Liver (tissue), 3 donors: ENCODE data around the gene SERINC5.

ENCODE experiments used
- CTCF ChIP-seq: fragments of 150-350 bp; IDR thresholded peaks from 2 replicates; pipeline ENCODE4 v1.5.1; 2017; ENCODE audit warnings: improper control_type of control experiment, low read depth, low read length; ENCODE audit not compliant: missing input control
- EGR1 ChIP-seq, 2 donors: IDR thresholded peaks; 2 replicates each; pipeline ENCODE4 v1.6.1; 2016 to 2018; ENCODE audit warnings: antibody characterized with exemption in 2 of 2, low read depth in 2 of 2
- FOXA1 ChIP-seq: IDR thresholded peaks from 2 replicates; pipeline ENCODE4 v1.6.1; 2016; ENCODE audit warnings: antibody characterized with exemption
- GABPA ChIP-seq, 2 donors: IDR thresholded peaks in 1 of 2; conservative IDR thresholded peaks in 1 of 2; 2 replicates each; pipeline ENCODE4 v1.6.1; 2016; ENCODE audit warnings: antibody characterized with exemption in 2 of 2, mild to moderate bottlenecking in 1 of 2, moderate library complexity in 1 of 2
- JUND ChIP-seq, 2 donors: IDR thresholded peaks; 2 replicates each; pipeline ENCODE4 v1.6.1; 2016; ENCODE audit warnings: antibody characterized with exemption in 2 of 2
- MAX ChIP-seq: IDR thresholded peaks from 2 replicates; pipeline ENCODE4 v1.6.1; 2016; ENCODE audit warnings: antibody characterized with exemption
- RAD21 ChIP-seq, 2 donors: IDR thresholded peaks; 2 replicates each; pipeline ENCODE4 v1.6.1; 2016; ENCODE audit warnings: antibody characterized with exemption in 2 of 2, mild to moderate bottlenecking in 2 of 2
- REST ChIP-seq: IDR thresholded peaks from 2 replicates; pipeline ENCODE4 v1.6.1; 2016; ENCODE audit warnings: antibody characterized with exemption, mild to moderate bottlenecking
- SP1 ChIP-seq: IDR thresholded peaks from 2 replicates; pipeline ENCODE4 v1.6.1; 2018; ENCODE audit warnings: antibody characterized with exemption, mild to moderate bottlenecking
- TAF1 ChIP-seq: conservative IDR thresholded peaks from 2 replicates; pipeline ENCODE4 v1.6.1; 2016; ENCODE audit warnings: antibody characterized with exemption, mild to moderate bottlenecking
- YY1 ChIP-seq: IDR thresholded peaks from 2 replicates; pipeline ENCODE4 v1.6.1; 2016; ENCODE audit warnings: antibody characterized with exemption, mild to moderate bottlenecking
- TF ChIP-seq, protein P1 (sequence below): IDR thresholded peaks from 2 replicates; pipeline ENCODE4 v1.6.1; 2016; ENCODE audit warnings: antibody characterized with exemption
- TF ChIP-seq, protein P2 (sequence below): IDR thresholded peaks from 2 replicates; pipeline ENCODE4 v1.6.1; 2016; ENCODE audit warnings: antibody characterized with exemption
- donor health status: healthy.
- donor health status: healthy.

GRCh38 chr5:80225189-80225933, 30.5 kb downstream of the SERINC5 start:
- no peak for TF ChIP-seq CTCF
- no peak for TF ChIP-seq TAF1
- no peak for TF ChIP-seq REST
- no peak for TF ChIP-seq GABPA (IDR thresholded peaks at IDR 0.05 in 1 of 2, conservative IDR thresholded peaks at IDR 0.05 in 1 of 2)
- no peak for TF ChIP-seq RAD21 (IDR thresholded peaks at IDR 0.05)
- TF ChIP-seq YY1 = no peak
- TF ChIP-seq FOXA1 = no peak
- no peak for TF ChIP-seq MAX
- TF ChIP-seq SP1 = no peak
- no peak for TF ChIP-seq JUND (IDR thresholded peaks at IDR 0.05)
- TF ChIP-seq, protein P1, sequence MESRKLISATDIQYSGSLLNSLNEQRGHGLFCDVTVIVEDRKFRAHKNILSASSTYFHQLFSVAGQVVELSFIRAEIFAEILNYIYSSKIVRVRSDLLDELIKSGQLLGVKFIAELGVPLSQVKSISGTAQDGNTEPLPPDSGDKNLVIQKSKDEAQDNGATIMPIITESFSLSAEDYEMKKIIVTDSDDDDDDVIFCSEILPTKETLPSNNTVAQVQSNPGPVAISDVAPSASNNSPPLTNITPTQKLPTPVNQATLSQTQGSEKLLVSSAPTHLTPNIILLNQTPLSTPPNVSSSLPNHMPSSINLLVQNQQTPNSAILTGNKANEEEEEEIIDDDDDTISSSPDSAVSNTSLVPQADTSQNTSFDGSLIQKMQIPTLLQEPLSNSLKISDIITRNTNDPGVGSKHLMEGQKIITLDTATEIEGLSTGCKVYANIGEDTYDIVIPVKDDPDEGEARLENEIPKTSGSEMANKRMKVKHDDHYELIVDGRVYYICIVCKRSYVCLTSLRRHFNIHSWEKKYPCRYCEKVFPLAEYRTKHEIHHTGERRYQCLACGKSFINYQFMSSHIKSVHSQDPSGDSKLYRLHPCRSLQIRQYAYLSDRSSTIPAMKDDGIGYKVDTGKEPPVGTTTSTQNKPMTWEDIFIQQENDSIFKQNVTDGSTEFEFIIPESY = no peak
- TF ChIP-seq EGR1 (IDR thresholded peaks at IDR 0.05; ENCODE audit: low read depth in 2 of 2) = no peak
- TF ChIP-seq, protein P2, sequence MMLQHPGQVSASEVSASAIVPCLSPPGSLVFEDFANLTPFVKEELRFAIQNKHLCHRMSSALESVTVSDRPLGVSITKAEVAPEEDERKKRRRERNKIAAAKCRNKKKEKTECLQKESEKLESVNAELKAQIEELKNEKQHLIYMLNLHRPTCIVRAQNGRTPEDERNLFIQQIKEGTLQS = no peak
